H1 (cell line): Measurements from ENCODE around the gene MTRFR. TPM values are rescaled to one million over a fixed set of nuclear protein-coding genes. Genes with fewer than 3 reads are reported as not detected.

Experiments used
- CTCF ChIA-PET: fragments of 300-600 bp; sonication (Branson Sonifier 250); formaldehyde crosslinking; loops from one replicate; lab custom pipeline; 2021; ENCODE audit not compliant: partially characterized antibody; lab: Charles Lee
- POLR2A ChIA-PET: fragments of 300-600 bp; sonication (Branson Sonifier 250); formaldehyde crosslinking; loops from one replicate; lab custom pipeline; 2021; ENCODE audit warnings: inconsistent platforms; ENCODE audit not compliant: partially characterized antibody; lab: Charles Lee
- DNase-seq, 2 experiments: peaks; one replicate each; pipeline versions ENCODE4 v3.0.0 to v3.0.0-alpha.2; 2010 to 2022; ENCODE audit warnings: low spot score in 2 of 2, low read depth in 1 of 2, mixed read lengths in 1 of 2
- FAIRE-seq: peaks from 2 replicates; lab custom pipeline; 2011; peaks lifted over from hg19 to GRCh38; lab: Jason Lieb, UNC
- H2AFZ ChIP-seq: 2 replicates; pipeline ENCODE4 v1.8.1; 2012; ENCODE audit warnings: low read length, inconsistent platforms
- H2AK5ac ChIP-seq: 2 replicates; pipeline ENCODE4 v1.6.1; 2013; ENCODE audit warnings: low read depth, low read length
- H2BK120ac ChIP-seq: replicated peaks from 2 replicates; pipeline ENCODE3; 2013; ENCODE audit warnings: low read depth, low read length, inconsistent platforms
- H2BK12ac ChIP-seq: 2 replicates; pipeline ENCODE4 v1.6.1; 2013; ENCODE audit warnings: low read depth, low read length
- H2BK15ac ChIP-seq: 2 replicates; pipeline ENCODE4 v1.6.1; 2013; ENCODE audit warnings: low read length
- H2BK20ac ChIP-seq: 2 replicates; pipeline ENCODE4 v1.6.1; 2013; ENCODE audit warnings: low read length
- H2BK5ac ChIP-seq: 2 replicates; pipeline ENCODE4 v1.6.1; 2013; ENCODE audit warnings: low read depth, low read length
- H3K14ac ChIP-seq: 2 replicates; pipeline ENCODE4 v1.6.1; 2013; ENCODE audit warnings: inconsistent platforms; ENCODE audit not compliant: insufficient read length
- H3K18ac ChIP-seq: 2 replicates; pipeline ENCODE4 v1.6.1; 2013; ENCODE audit warnings: low read length; ENCODE audit errors: extremely low read depth
- H3K23ac ChIP-seq: 2 replicates; pipeline ENCODE4 v1.6.1; 2013; ENCODE audit warnings: inconsistent platforms; ENCODE audit not compliant: insufficient read length
- H3K23me2 ChIP-seq: 2 replicates; pipeline ENCODE4 v1.6.1; 2013; ENCODE audit warnings: low read depth, low read length
- H3K27ac ChIP-seq: 2 replicates; pipeline ENCODE4 v1.6.1; 2011; ENCODE audit warnings: low read depth, low read length, inconsistent platforms
- H3K27me3 ChIP-seq, 4 experiments: replicated peaks in 1 of 4; 1 replicate in 1 of 4; 2 replicates in 3 of 4; pipeline versions ENCODE4 v1.6.1 to v1.8.1; 2011 to 2013; ENCODE audit warnings: low read length in 3 of 4, mild to moderate bottlenecking in 3 of 4, inconsistent platforms in 2 of 4, mixed read lengths in 2 of 4, moderate library complexity in 1 of 4; ENCODE audit not compliant: control insufficient read depth in 3 of 4, insufficient read depth in 3 of 4; ENCODE audit errors: extremely low read depth in 1 of 4
- H3K36me3 ChIP-seq, 4 experiments: 2 replicates each; pipeline versions ENCODE4 v1.6.1 to v1.8.1; 2011 to 2013; ENCODE audit warnings: mild to moderate bottlenecking in 4 of 4, low read length in 3 of 4, moderate library complexity in 2 of 4, control low read depth in 1 of 4, inconsistent platforms in 1 of 4; ENCODE audit not compliant: insufficient read depth in 4 of 4, control insufficient read depth in 2 of 4
- H3K4ac ChIP-seq: replicated peaks from 2 replicates; pipeline ENCODE3; 2013; ENCODE audit warnings: low read length, low read depth, mixed read lengths, inconsistent platforms; ENCODE audit not compliant: insufficient read length
- H3K4me1 ChIP-seq, 4 experiments: replicated peaks in 1 of 4; 1 replicate in 1 of 4; 2 replicates in 3 of 4; pipeline versions ENCODE4 v1.6.1 to v1.8.1; 2011 to 2013; ENCODE audit warnings: low read length in 3 of 4, inconsistent platforms in 2 of 4, mixed read lengths in 1 of 4; ENCODE audit not compliant: insufficient read depth in 4 of 4, control insufficient read depth in 3 of 4
- H3K4me2 ChIP-seq, 2 experiments: 2 replicates each; pipeline versions ENCODE4 v1.6.1 to v1.8.1; 2011 to 2013; ENCODE audit warnings: low read depth in 2 of 2, low read length in 2 of 2, control low read depth in 1 of 2, inconsistent platforms in 1 of 2, mild to moderate bottlenecking in 1 of 2; ENCODE audit not compliant: insufficient read depth in 1 of 2
- H3K4me3 ChIP-seq, 4 experiments: fragments of 200-600, 300-600 bp in 1 of 4; sonication (generic), shearing (Covaris generic), sonication (Bioruptor Twin) in 1 of 4; 2 replicates each; pipeline versions ENCODE4 v1.5.1 to v1.8.1; 2011 to 2016; ENCODE audit warnings: low read length in 4 of 4, low read depth in 3 of 4, control low read depth in 2 of 4, inconsistent platforms in 2 of 4, mild to moderate bottlenecking in 2 of 4, mixed read lengths in 1 of 4, moderate library complexity in 1 of 4; ENCODE audit not compliant: insufficient read depth in 2 of 4; ENCODE audit errors: extremely low read depth in 1 of 4
- H3K56ac ChIP-seq: replicated peaks from 2 replicates; pipeline ENCODE3; 2013; ENCODE audit warnings: low read depth, mild to moderate bottlenecking, mixed read lengths, low read length, inconsistent platforms; ENCODE audit not compliant: insufficient read length
- H3K79me1 ChIP-seq: 2 replicates; pipeline ENCODE4 v1.6.1; 2013; ENCODE audit warnings: low read depth, low read length, control low read depth
- H3K79me2 ChIP-seq, 2 experiments: 2 replicates each; pipeline versions ENCODE4 v1.6.1 to v1.8.1; 2012 to 2013; ENCODE audit warnings: low read length in 2 of 2, mild to moderate bottlenecking in 2 of 2, inconsistent platforms in 1 of 2; ENCODE audit not compliant: insufficient read depth in 2 of 2, control insufficient read depth in 1 of 2
- H3K9ac ChIP-seq, 4 experiments: replicated peaks in 1 of 4; 1 replicate in 1 of 4; 2 replicates in 3 of 4; pipeline versions ENCODE4 v1.6.1 to v1.8.1; 2011 to 2013; ENCODE audit warnings: low read depth in 3 of 4, low read length in 3 of 4, control low read depth in 2 of 4, mild to moderate bottlenecking in 2 of 4, moderate library complexity in 2 of 4, inconsistent platforms in 1 of 4; ENCODE audit errors: extremely low read depth in 1 of 4
- H3K9me3 ChIP-seq, 2 experiments: 2 replicates each; pipeline versions ENCODE4 v1.6.1 to v1.8.1; 2012 to 2013; ENCODE audit warnings: mild to moderate bottlenecking in 2 of 2, moderate library complexity in 2 of 2, control low read depth in 1 of 2, inconsistent platforms in 1 of 2, low read depth in 1 of 2, low read length in 1 of 2, mixed read lengths in 1 of 2; ENCODE audit not compliant: insufficient read depth in 2 of 2
- H4K20me1 ChIP-seq, 2 experiments: replicated peaks in 1 of 2; 2 replicates each; pipeline versions ENCODE3 to v1.8.1; 2011 to 2013; ENCODE audit warnings: inconsistent platforms in 2 of 2, low read length in 2 of 2, mild to moderate bottlenecking in 1 of 2; ENCODE audit not compliant: insufficient read depth in 2 of 2, control insufficient read depth in 1 of 2
- H4K5ac ChIP-seq: 2 replicates; pipeline ENCODE4 v1.6.1; 2013; ENCODE audit warnings: low read length, low read depth, mixed read lengths, inconsistent platforms; ENCODE audit not compliant: insufficient read length
- H4K8ac ChIP-seq: 2 replicates; pipeline ENCODE4 v1.8.0; 2013; ENCODE audit warnings: mild to moderate bottlenecking, moderate library complexity, low read length, inconsistent platforms; ENCODE audit not compliant: insufficient read depth; ENCODE audit errors: extremely low read depth
- H4K91ac ChIP-seq: replicated peaks from 2 replicates; pipeline ENCODE3; 2013; ENCODE audit warnings: low read length, mixed read lengths, inconsistent platforms; ENCODE audit not compliant: insufficient read length
- CBX5 ChIP-seq: fragments of 300-800, 300-1000 bp; sonication (generic); IDR thresholded peaks from 2 replicates; pipeline ENCODE4 v1.7.1; 2016; ENCODE audit warnings: antibody characterized with exemption, low read length, low read depth
- KDM1A ChIP-seq: fragments of 200-600, 300-600 bp; sonication (generic); IDR thresholded peaks from 2 replicates; pipeline ENCODE4 v1.7.1; 2016; ENCODE audit warnings: mild to moderate bottlenecking, low read length, borderline replicate concordance
- NANOG ChIP-seq: IDR thresholded peaks from 2 replicates; pipeline ENCODE4 v1.6.1; 2011; ENCODE audit warnings: low read length, low read depth, mild to moderate bottlenecking, inconsistent platforms; ENCODE audit not compliant: insufficient read depth, poor library complexity, severe bottlenecking
- RAD21 ChIP-seq, 2 experiments: IDR thresholded peaks in 1 of 2; conservative IDR thresholded peaks in 1 of 2; 2 replicates each; pipeline ENCODE4 v1.6.1; 2011; ENCODE audit warnings: low read depth in 2 of 2, low read length in 2 of 2, improper control_type of control experiment in 1 of 2, inconsistent platforms in 1 of 2, mild to moderate bottlenecking in 1 of 2, moderate library complexity in 1 of 2
- RNF2 ChIP-seq: fragments of 200-900, 300-1000 bp; sonication (generic); IDR thresholded peaks from 2 replicates; pipeline ENCODE4 v1.7.1; 2016; ENCODE audit warnings: borderline replicate concordance, low read depth, mild to moderate bottlenecking, antibody characterized with exemption, low read length; ENCODE audit not compliant: poor library complexity, severe bottlenecking; ENCODE audit errors: missing control alignments
- SP1 ChIP-seq: IDR thresholded peaks from 2 replicates; pipeline ENCODE4 v1.6.1; 2011; ENCODE audit warnings: low read depth, low read length
- SP2 ChIP-seq: IDR thresholded peaks from 2 replicates; pipeline ENCODE4 v1.6.1; 2012; ENCODE audit warnings: mild to moderate bottlenecking, low read length, inconsistent platforms
- WGBS, 2 experiments: shearing (Covaris generic) in 1 of 2; methylation state at CpG; one replicate each; pipeline versions ENCODE4 v1.1.6 to v1.1.7; 2013 to 2015; ENCODE audit warnings: low lambda C conversion rate in 2 of 2, mixed read lengths in 2 of 2, inconsistent platforms in 1 of 2, low coverage in 1 of 2, missing lambda C conversion rate in 1 of 2; ENCODE audit not compliant: insufficient replicate concordance in 2 of 2, insufficient coverage in 1 of 2, insufficient read length in 1 of 2; ENCODE audit errors: extremely low coverage in 1 of 2, missing lambda C conversion rate in 1 of 2; 5-methylcytosine and 5-hydroxymethylcytosine counted together
- polyA plus RNA-seq, 7 experiments: library from polyadenylated mRNA; depleted of rRNA in 3 of 7; stranded (reverse) in 5 of 7; unstranded in 2 of 7; fragments of >200 nt in 5 of 7; fragments of 200-250 nt in 2 of 7; gene quantifications; 1 replicate in 5 of 7; 2 replicates in 1 of 7; 4 replicates in 1 of 7; pipeline versions ENCODE4 v1.2.1 to v1.2.3, GENCODE V29; 2011 to 2013; ENCODE audit warnings: missing spikeins in 2 of 7, mixed read lengths in 2 of 7
- total RNA-seq: library from RNA; stranded (reverse); fragmentation: NEBNext Ultra II Directional; extraction: Animal tissue kit (Norgen Biotek cat#: 25700); gene quantifications from 2 replicates; pipeline ENCODE4 v1.2.1, GENCODE V29; 2021
- TF ChIP-seq, protein P1 (sequence below): IDR thresholded peaks from 2 replicates; pipeline ENCODE4 v1.6.1; 2012; ENCODE audit warnings: low read length, inconsistent platforms
- TF ChIP-seq, protein P2 (sequence below): IDR thresholded peaks from 2 replicates; pipeline ENCODE4 v1.6.1; 2011; ENCODE audit warnings: low read length, improper control_type of control experiment

Gene MTRFR
- total and polyA plus RNA-seq, 2 of the 8 experiments (the other 6 are each of a cell fraction or from before 2014, with no cell fraction given): 9.2 to 12.9 TPM

DNA sequence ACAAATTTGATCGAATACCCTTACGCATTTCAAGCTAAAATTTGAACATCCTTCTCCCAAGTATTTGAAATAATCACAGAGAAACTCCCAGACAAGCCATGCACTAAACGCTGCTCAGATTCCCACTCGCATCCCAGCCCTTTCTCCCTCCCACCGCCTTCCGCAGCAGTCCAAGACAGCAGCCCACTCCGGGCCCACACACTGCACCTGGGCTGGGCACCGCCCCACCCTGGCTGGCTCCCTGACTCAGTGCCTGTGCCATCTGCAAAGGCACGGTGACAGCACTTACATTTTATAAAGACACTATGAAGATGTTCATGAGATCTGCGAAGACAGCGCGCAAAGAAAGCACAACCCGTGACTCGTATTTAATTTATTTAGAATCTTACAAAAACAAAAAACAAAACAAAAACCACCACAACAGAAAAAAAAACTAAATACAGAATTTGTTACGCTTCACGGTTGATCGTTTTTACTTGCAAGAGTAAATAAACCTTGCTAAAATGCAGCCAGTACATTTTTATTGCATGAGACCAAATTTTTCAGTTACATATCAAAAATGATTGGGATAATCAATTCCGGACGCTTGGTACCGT, 55.6 kb downstream of the MTRFR start:
- no peaks in the 10 kb centered on the region; a peak in 1 of 4 replicates for H3K9me3 ChIP-seq
- H3K36me3 ChIP-seq: peaks cover 2 to 27% (median 7%) of the 10 kb centered on the region in 4 experiments; a peak in 7 of 8 replicates
- no peak overlapping the region for H3K27ac ChIP-seq
- H3K14ac ChIP-seq: no peak overlapping the region
- H3K79me1 ChIP-seq: no peaks in the 10 kb centered on the region
- H4K5ac ChIP-seq: no peak overlapping the region
- no peak overlapping the region for H4K91ac ChIP-seq
- no peak overlapping the region for H3K9ac ChIP-seq
- no peak overlapping the region for H2BK120ac ChIP-seq
- peaks cover 0 to 3% of the 10 kb centered on the region in 2 experiments for H4K20me1 ChIP-seq
- no peak overlapping the region for H3K18ac ChIP-seq
- 97% methylated on average over 20 of the region's 20 CpGs; no CpG with 5 or more reads in 1 of the 2 experiments for WGBS, 2 experiments
- DNase-seq: no peak
- no peak overlapping the region for H4K8ac ChIP-seq
- H3K56ac ChIP-seq: no peak overlapping the region
- CTCF ChIA-PET: no interaction called here
- no peak overlapping the region for H2BK20ac ChIP-seq
- H3K4me3 ChIP-seq: no peak overlapping the region
- H3K4ac ChIP-seq: no peak overlapping the region
- POLR2A ChIA-PET: interaction anchor here (0.6 to 1.0 kb wide), 2 partner anchors 11 to 24 kb away, joined by 3 read pairs; no protein-coding TSS in a partner anchor
- H2AFZ ChIP-seq: no peak overlapping the region
- no peaks in the 10 kb centered on the region; a peak in 1 of 7 replicates for H3K4me1 ChIP-seq
- no peaks in the 10 kb centered on the region for H3K79me2 ChIP-seq
- H2BK12ac ChIP-seq: no peak overlapping the region
- H2AK5ac ChIP-seq: no peak overlapping the region
- H2BK15ac ChIP-seq: no peak overlapping the region
- no peaks in the 10 kb centered on the region for H3K27me3 ChIP-seq
- no peak overlapping the region for H2BK5ac ChIP-seq
- FAIRE-seq: no peak
- no peak overlapping the region for H3K23ac ChIP-seq
- H3K4me2 ChIP-seq: no peak overlapping the region
- H3K23me2 ChIP-seq: no peaks in the 10 kb centered on the region
- TF ChIP-seq NANOG (no peak), SP2 (no peak), RNF2 (no peak), RAD21 (IDR thresholded peaks at IDR 0.05 in 1 of 2, conservative IDR thresholded peaks at IDR 0.05 in 1 of 2; ENCODE audit: low read depth in 2 of 2, low read length in 2 of 2) (no peak), KDM1A (no peak), SP1 (no peak), CBX5 (no peak)
- TF ChIP-seq, protein P1, sequence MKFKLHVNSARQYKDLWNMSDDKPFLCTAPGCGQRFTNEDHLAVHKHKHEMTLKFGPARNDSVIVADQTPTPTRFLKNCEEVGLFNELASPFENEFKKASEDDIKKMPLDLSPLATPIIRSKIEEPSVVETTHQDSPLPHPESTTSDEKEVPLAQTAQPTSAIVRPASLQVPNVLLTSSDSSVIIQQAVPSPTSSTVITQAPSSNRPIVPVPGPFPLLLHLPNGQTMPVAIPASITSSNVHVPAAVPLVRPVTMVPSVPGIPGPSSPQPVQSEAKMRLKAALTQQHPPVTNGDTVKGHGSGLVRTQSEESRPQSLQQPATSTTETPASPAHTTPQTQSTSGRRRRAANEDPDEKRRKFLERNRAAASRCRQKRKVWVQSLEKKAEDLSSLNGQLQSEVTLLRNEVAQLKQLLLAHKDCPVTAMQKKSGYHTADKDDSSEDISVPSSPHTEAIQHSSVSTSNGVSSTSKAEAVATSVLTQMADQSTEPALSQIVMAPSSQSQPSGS: no peak
- TF ChIP-seq, protein P2, sequence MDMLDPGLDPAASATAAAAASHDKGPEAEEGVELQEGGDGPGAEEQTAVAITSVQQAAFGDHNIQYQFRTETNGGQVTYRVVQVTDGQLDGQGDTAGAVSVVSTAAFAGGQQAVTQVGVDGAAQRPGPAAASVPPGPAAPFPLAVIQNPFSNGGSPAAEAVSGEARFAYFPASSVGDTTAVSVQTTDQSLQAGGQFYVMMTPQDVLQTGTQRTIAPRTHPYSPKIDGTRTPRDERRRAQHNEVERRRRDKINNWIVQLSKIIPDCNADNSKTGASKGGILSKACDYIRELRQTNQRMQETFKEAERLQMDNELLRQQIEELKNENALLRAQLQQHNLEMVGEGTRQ: no peak
